H1 (cell line): ENCODE data around the gene PHF23. TPM values are rescaled to one million over a fixed set of nuclear protein-coding genes. Genes with fewer than 3 reads are reported as not detected.

Experiments used
- CTCF ChIA-PET: fragments of 300-600 bp; sonication (Branson Sonifier 250); formaldehyde crosslinking; loops from one replicate; lab custom pipeline; 2021; ENCODE audit not compliant: partially characterized antibody; lab: Charles Lee
- POLR2A ChIA-PET: fragments of 300-600 bp; sonication (Branson Sonifier 250); formaldehyde crosslinking; loops from one replicate; lab custom pipeline; 2021; ENCODE audit warnings: inconsistent platforms; ENCODE audit not compliant: partially characterized antibody; lab: Charles Lee
- DNase-seq, 2 experiments: peaks; one replicate each; pipeline versions ENCODE4 v3.0.0 to v3.0.0-alpha.2; 2010 to 2022; ENCODE audit warnings: low spot score in 2 of 2, low read depth in 1 of 2, mixed read lengths in 1 of 2
- FAIRE-seq: peaks from 2 replicates; lab custom pipeline; 2011; peaks lifted over from hg19 to GRCh38; lab: Jason Lieb, UNC
- H2AFZ ChIP-seq: 2 replicates; pipeline ENCODE4 v1.8.1; 2012; ENCODE audit warnings: low read length, inconsistent platforms
- H2AK5ac ChIP-seq: 2 replicates; pipeline ENCODE4 v1.6.1; 2013; ENCODE audit warnings: low read depth, low read length
- H2BK120ac ChIP-seq: replicated peaks from 2 replicates; pipeline ENCODE3; 2013; ENCODE audit warnings: low read depth, low read length, inconsistent platforms
- H2BK12ac ChIP-seq: 2 replicates; pipeline ENCODE4 v1.6.1; 2013; ENCODE audit warnings: low read depth, low read length
- H2BK15ac ChIP-seq: 2 replicates; pipeline ENCODE4 v1.6.1; 2013; ENCODE audit warnings: low read length
- H2BK20ac ChIP-seq: 2 replicates; pipeline ENCODE4 v1.6.1; 2013; ENCODE audit warnings: low read length
- H2BK5ac ChIP-seq: 2 replicates; pipeline ENCODE4 v1.6.1; 2013; ENCODE audit warnings: low read depth, low read length
- H3K14ac ChIP-seq: 2 replicates; pipeline ENCODE4 v1.6.1; 2013; ENCODE audit warnings: inconsistent platforms; ENCODE audit not compliant: insufficient read length
- H3K18ac ChIP-seq: 2 replicates; pipeline ENCODE4 v1.6.1; 2013; ENCODE audit warnings: low read length; ENCODE audit errors: extremely low read depth
- H3K23ac ChIP-seq: 2 replicates; pipeline ENCODE4 v1.6.1; 2013; ENCODE audit warnings: inconsistent platforms; ENCODE audit not compliant: insufficient read length
- H3K23me2 ChIP-seq: 2 replicates; pipeline ENCODE4 v1.6.1; 2013; ENCODE audit warnings: low read depth, low read length
- H3K27ac ChIP-seq: 2 replicates; pipeline ENCODE4 v1.6.1; 2011; ENCODE audit warnings: low read depth, low read length, inconsistent platforms
- H3K27me3 ChIP-seq, 4 experiments: replicated peaks in 1 of 4; 1 replicate in 1 of 4; 2 replicates in 3 of 4; pipeline versions ENCODE4 v1.6.1 to v1.8.1; 2011 to 2013; ENCODE audit warnings: low read length in 3 of 4, mild to moderate bottlenecking in 3 of 4, inconsistent platforms in 2 of 4, mixed read lengths in 2 of 4, moderate library complexity in 1 of 4; ENCODE audit not compliant: control insufficient read depth in 3 of 4, insufficient read depth in 3 of 4; ENCODE audit errors: extremely low read depth in 1 of 4
- H3K36me3 ChIP-seq, 4 experiments: 2 replicates each; pipeline versions ENCODE4 v1.6.1 to v1.8.1; 2011 to 2013; ENCODE audit warnings: mild to moderate bottlenecking in 4 of 4, low read length in 3 of 4, moderate library complexity in 2 of 4, control low read depth in 1 of 4, inconsistent platforms in 1 of 4; ENCODE audit not compliant: insufficient read depth in 4 of 4, control insufficient read depth in 2 of 4
- H3K4ac ChIP-seq: replicated peaks from 2 replicates; pipeline ENCODE3; 2013; ENCODE audit warnings: low read length, low read depth, mixed read lengths, inconsistent platforms; ENCODE audit not compliant: insufficient read length
- H3K4me1 ChIP-seq, 4 experiments: replicated peaks in 1 of 4; 1 replicate in 1 of 4; 2 replicates in 3 of 4; pipeline versions ENCODE4 v1.6.1 to v1.8.1; 2011 to 2013; ENCODE audit warnings: low read length in 3 of 4, inconsistent platforms in 2 of 4, mixed read lengths in 1 of 4; ENCODE audit not compliant: insufficient read depth in 4 of 4, control insufficient read depth in 3 of 4
- H3K4me2 ChIP-seq, 2 experiments: 2 replicates each; pipeline versions ENCODE4 v1.6.1 to v1.8.1; 2011 to 2013; ENCODE audit warnings: low read depth in 2 of 2, low read length in 2 of 2, control low read depth in 1 of 2, inconsistent platforms in 1 of 2, mild to moderate bottlenecking in 1 of 2; ENCODE audit not compliant: insufficient read depth in 1 of 2
- H3K4me3 ChIP-seq, 4 experiments: fragments of 200-600, 300-600 bp in 1 of 4; sonication (generic), shearing (Covaris generic), sonication (Bioruptor Twin) in 1 of 4; 2 replicates each; pipeline versions ENCODE4 v1.5.1 to v1.8.1; 2011 to 2016; ENCODE audit warnings: low read length in 4 of 4, low read depth in 3 of 4, control low read depth in 2 of 4, inconsistent platforms in 2 of 4, mild to moderate bottlenecking in 2 of 4, mixed read lengths in 1 of 4, moderate library complexity in 1 of 4; ENCODE audit not compliant: insufficient read depth in 2 of 4; ENCODE audit errors: extremely low read depth in 1 of 4
- H3K56ac ChIP-seq: replicated peaks from 2 replicates; pipeline ENCODE3; 2013; ENCODE audit warnings: low read depth, mild to moderate bottlenecking, mixed read lengths, low read length, inconsistent platforms; ENCODE audit not compliant: insufficient read length
- H3K79me1 ChIP-seq: 2 replicates; pipeline ENCODE4 v1.6.1; 2013; ENCODE audit warnings: low read depth, low read length, control low read depth
- H3K79me2 ChIP-seq, 2 experiments: 2 replicates each; pipeline versions ENCODE4 v1.6.1 to v1.8.1; 2012 to 2013; ENCODE audit warnings: low read length in 2 of 2, mild to moderate bottlenecking in 2 of 2, inconsistent platforms in 1 of 2; ENCODE audit not compliant: insufficient read depth in 2 of 2, control insufficient read depth in 1 of 2
- H3K9ac ChIP-seq, 4 experiments: replicated peaks in 1 of 4; 1 replicate in 1 of 4; 2 replicates in 3 of 4; pipeline versions ENCODE4 v1.6.1 to v1.8.1; 2011 to 2013; ENCODE audit warnings: low read depth in 3 of 4, low read length in 3 of 4, control low read depth in 2 of 4, mild to moderate bottlenecking in 2 of 4, moderate library complexity in 2 of 4, inconsistent platforms in 1 of 4; ENCODE audit errors: extremely low read depth in 1 of 4
- H3K9me3 ChIP-seq, 2 experiments: 2 replicates each; pipeline versions ENCODE4 v1.6.1 to v1.8.1; 2012 to 2013; ENCODE audit warnings: mild to moderate bottlenecking in 2 of 2, moderate library complexity in 2 of 2, control low read depth in 1 of 2, inconsistent platforms in 1 of 2, low read depth in 1 of 2, low read length in 1 of 2, mixed read lengths in 1 of 2; ENCODE audit not compliant: insufficient read depth in 2 of 2
- H4K20me1 ChIP-seq, 2 experiments: replicated peaks in 1 of 2; 2 replicates each; pipeline versions ENCODE3 to v1.8.1; 2011 to 2013; ENCODE audit warnings: inconsistent platforms in 2 of 2, low read length in 2 of 2, mild to moderate bottlenecking in 1 of 2; ENCODE audit not compliant: insufficient read depth in 2 of 2, control insufficient read depth in 1 of 2
- H4K5ac ChIP-seq: 2 replicates; pipeline ENCODE4 v1.6.1; 2013; ENCODE audit warnings: low read length, low read depth, mixed read lengths, inconsistent platforms; ENCODE audit not compliant: insufficient read length
- H4K8ac ChIP-seq: 2 replicates; pipeline ENCODE4 v1.8.0; 2013; ENCODE audit warnings: mild to moderate bottlenecking, moderate library complexity, low read length, inconsistent platforms; ENCODE audit not compliant: insufficient read depth; ENCODE audit errors: extremely low read depth
- H4K91ac ChIP-seq: replicated peaks from 2 replicates; pipeline ENCODE3; 2013; ENCODE audit warnings: low read length, mixed read lengths, inconsistent platforms; ENCODE audit not compliant: insufficient read length
- CBX5 ChIP-seq: fragments of 300-800, 300-1000 bp; sonication (generic); IDR thresholded peaks from 2 replicates; pipeline ENCODE4 v1.7.1; 2016; ENCODE audit warnings: antibody characterized with exemption, low read length, low read depth
- CHD2 ChIP-seq: IDR thresholded peaks from 2 replicates; pipeline ENCODE4 v1.6.1; 2012; ENCODE audit warnings: low read length, improper control_type of control experiment
- HDAC2 ChIP-seq, 2 experiments: fragments of 300-600 bp in 1 of 2; sonication (generic) in 1 of 2; IDR thresholded peaks; 2 replicates each; pipeline ENCODE4 v1.6.1; 2011 to 2012; ENCODE audit warnings: low read depth in 2 of 2, low read length in 2 of 2, mild to moderate bottlenecking in 2 of 2, moderate library complexity in 2 of 2, borderline replicate concordance in 1 of 2, inconsistent platforms in 1 of 2
- KDM4A ChIP-seq: IDR thresholded peaks from one replicate; pipeline ENCODE4 v1.7.1; 2012; ENCODE audit warnings: low read depth, mild to moderate bottlenecking, moderate library complexity, low read length, inconsistent platforms; ENCODE audit not compliant: severe bottlenecking
- POLR2A ChIP-seq, 2 experiments: IDR thresholded peaks; 1 replicate in 1 of 2; 2 replicates in 1 of 2; pipeline ENCODE4 v1.6.1; 2011; ENCODE audit warnings: low read depth in 2 of 2, low read length in 2 of 2, mild to moderate bottlenecking in 2 of 2; ENCODE audit errors: control extremely low read depth in 1 of 2
- RBBP5 ChIP-seq: IDR thresholded peaks from 2 replicates; pipeline ENCODE4 v1.7.1; 2012; ENCODE audit warnings: low read depth, mild to moderate bottlenecking, inconsistent platforms, low read length, moderate library complexity, borderline replicate concordance
- RNF2 ChIP-seq: fragments of 200-900, 300-1000 bp; sonication (generic); IDR thresholded peaks from 2 replicates; pipeline ENCODE4 v1.7.1; 2016; ENCODE audit warnings: borderline replicate concordance, low read depth, mild to moderate bottlenecking, antibody characterized with exemption, low read length; ENCODE audit not compliant: poor library complexity, severe bottlenecking; ENCODE audit errors: missing control alignments
- TEAD4 ChIP-seq: IDR thresholded peaks from 2 replicates; pipeline ENCODE4 v1.6.1; 2012; ENCODE audit warnings: low read depth, low read length, inconsistent platforms, mixed read lengths
- WGBS, 2 experiments: shearing (Covaris generic) in 1 of 2; methylation state at CpG; one replicate each; pipeline versions ENCODE4 v1.1.6 to v1.1.7; 2013 to 2015; ENCODE audit warnings: low lambda C conversion rate in 2 of 2, mixed read lengths in 2 of 2, inconsistent platforms in 1 of 2, low coverage in 1 of 2, missing lambda C conversion rate in 1 of 2; ENCODE audit not compliant: insufficient replicate concordance in 2 of 2, insufficient coverage in 1 of 2, insufficient read length in 1 of 2; ENCODE audit errors: extremely low coverage in 1 of 2, missing lambda C conversion rate in 1 of 2; 5-methylcytosine and 5-hydroxymethylcytosine counted together
- polyA plus RNA-seq, 7 experiments: library from polyadenylated mRNA; depleted of rRNA in 3 of 7; stranded (reverse) in 5 of 7; unstranded in 2 of 7; fragments of >200 nt in 5 of 7; fragments of 200-250 nt in 2 of 7; gene quantifications; 1 replicate in 5 of 7; 2 replicates in 1 of 7; 4 replicates in 1 of 7; pipeline versions ENCODE4 v1.2.1 to v1.2.3, GENCODE V29; 2011 to 2013; ENCODE audit warnings: missing spikeins in 2 of 7, mixed read lengths in 2 of 7
- total RNA-seq: library from RNA; stranded (reverse); fragmentation: NEBNext Ultra II Directional; extraction: Animal tissue kit (Norgen Biotek cat#: 25700); gene quantifications from 2 replicates; pipeline ENCODE4 v1.2.1, GENCODE V29; 2021
- TF ChIP-seq, protein P1 (sequence below): IDR thresholded peaks from 2 replicates; pipeline ENCODE4 v1.6.1; 2011; ENCODE audit warnings: low read depth, mild to moderate bottlenecking, low read length; ENCODE audit not compliant: insufficient read depth

PHF23 gene
- total and polyA plus RNA-seq, 2 of the 8 experiments (the other 6 are each of a cell fraction or from before 2014, with no cell fraction given): 47.5 to 62.8 TPM

DNA sequence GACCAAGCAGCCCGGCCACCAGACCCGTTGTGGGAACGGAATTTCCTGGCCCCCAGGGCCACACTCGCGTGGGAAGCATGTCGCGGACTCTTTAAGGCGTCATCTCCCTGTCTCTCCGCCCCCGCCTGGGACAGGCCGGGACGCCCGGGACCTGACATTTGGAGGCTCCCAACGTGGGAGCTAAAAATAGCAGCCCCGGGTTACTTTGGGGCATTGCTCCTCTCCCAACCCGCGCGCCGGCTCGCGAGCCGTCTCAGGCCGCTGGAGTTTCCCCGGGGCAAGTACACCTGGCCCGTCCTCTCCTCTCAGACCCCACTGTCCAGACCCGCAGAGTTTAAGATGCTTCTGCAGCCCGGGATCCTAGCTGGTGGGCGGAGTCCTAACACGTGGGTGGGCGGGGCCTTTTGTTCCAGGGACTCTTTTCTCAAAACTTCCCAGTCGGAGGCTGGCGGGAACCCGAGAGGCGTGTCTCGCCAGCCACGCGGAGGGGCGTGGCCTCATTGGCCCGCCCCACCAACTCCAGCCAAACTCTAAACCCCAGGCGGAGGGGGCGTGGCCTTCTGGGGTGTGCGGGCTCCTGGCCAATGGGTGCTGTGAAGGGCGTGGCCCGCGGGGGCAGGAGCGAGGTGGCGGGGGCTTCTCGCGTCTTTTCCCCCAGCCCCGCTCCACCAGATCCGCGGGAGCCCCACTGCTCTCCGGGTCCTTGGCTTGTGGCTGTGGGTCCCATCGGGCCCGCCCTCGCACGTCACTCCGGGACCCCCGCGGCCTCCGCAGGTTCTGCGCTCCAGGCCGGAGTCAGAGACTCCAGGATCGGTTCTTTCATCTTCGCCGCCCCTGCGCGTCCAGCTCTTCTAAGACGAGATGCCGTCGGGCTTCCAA, 42.1 kb upstream of the PHF23 start, which contains the start of gene SLC2A4:
Gene SLC2A4 (plus strand): TSS at position 645 of the 879 bp plus-strand sequence. CDS start 217 bp downstream, at position 862.
- no peak within 1 kb of the TSS for H3K4ac ChIP-seq
- DNase-seq (peak; percentile 96 to 98), FAIRE-seq (peak; percentile 66)
- peaks cover 0 to 6% (median 2%) of the 10 kb centered on the region in 4 experiments; a peak in 3 of 8 replicates for H3K36me3 ChIP-seq
- peak within 1 kb of the TSS; percentile 18; the same call in 1 of the 2 replicates for H2BK5ac ChIP-seq
- no peak within 1 kb of the TSS for H2AK5ac ChIP-seq
- H3K79me2 ChIP-seq: no peaks in the 10 kb centered on the region
- no peak within 1 kb of the TSS for H4K5ac ChIP-seq
- peak within 1 kb of the TSS; percentile 42; the same call in 1 of the 2 replicates for H3K18ac ChIP-seq
- H3K79me1 ChIP-seq: no peaks in the 10 kb centered on the region
- H3K27me3 ChIP-seq: peaks cover 0 to 13% (median 7%) of the 10 kb centered on the region in 4 experiments; a peak in 6 of 7 replicates
- peaks cover 11% of the 10 kb centered on the region for H3K23me2 ChIP-seq
- no peak within 1 kb of the TSS for H2BK20ac ChIP-seq
- 3% methylated on average over 58 of the region's 71 CpGs; no CpG with 5 or more reads in 1 of the 2 experiments for WGBS, 2 experiments
- no peak within 1 kb of the TSS for H3K56ac ChIP-seq
- peak within 1 kb of the TSS; percentile 72; the same call in 1 of the 2 replicates for H2BK15ac ChIP-seq
- H2AFZ ChIP-seq: peak within 1 kb of the TSS; percentile 54; the same call in 1 of the 2 replicates
- peak within 1 kb of the TSS; percentile 76 to 83 (median 78) for H3K4me3 ChIP-seq
- H3K4me2 ChIP-seq: peak within 1 kb of the TSS; percentile 45 to 100
- no peak within 1 kb of the TSS for H2BK120ac ChIP-seq
- no peak within 1 kb of the TSS for H3K27ac ChIP-seq
- ChIA-PET POLR2A (interaction anchor here (0.8 to 7.7 kb wide), 23 partner anchors 10 to 303 kb away, joined by 3 to 94 read pairs (median 5); partner anchors contain the start of genes ACADVL, CLDN7, CTDNEP1 and DLG4), CTCF (interaction anchor here (0.6 to 4.8 kb wide), 26 partner anchors 10 to 304 kb away, joined by 3 to 46 read pairs (median 4); partner anchors contain the start of genes ACAP1, CLDN7, GABARAP and GPS2)
- H4K8ac ChIP-seq: peak within 1 kb of the TSS; percentile 82; the same call in 1 of the 2 replicates
- H4K20me1 ChIP-seq: peaks cover 0 to 7% of the 10 kb centered on the region in 2 experiments
- peak within 1 kb of the TSS; percentile 27; the same call in 1 of the 2 replicates for H2BK12ac ChIP-seq
- no peak within 1 kb of the TSS for H4K91ac ChIP-seq
- peaks cover 0 to 20% (median 8%) of the 10 kb centered on the region in 4 experiments; a peak in 5 of 7 replicates for H3K4me1 ChIP-seq
- no peaks in the 10 kb centered on the region for H3K9me3 ChIP-seq
- no peak within 1 kb of the TSS for H3K14ac ChIP-seq
- no peak within 1 kb of the TSS for H3K23ac ChIP-seq
- peak within 1 kb of the TSS; percentile 49 to 75 (median 66) for H3K9ac ChIP-seq
- TF ChIP-seq KDM4A (peak; percentile 77), TEAD4 (no peak), RBBP5 (no peak), HDAC2 (IDR thresholded peaks at IDR 0.05; ENCODE audit: borderline replicate concordance in 1 of 2, low read depth in 2 of 2, low read length in 2 of 2) (peak in 1 of 2 experiments; percentile 38; a peak in 1 of 4 replicates), RNF2 (no peak), CBX5 (no peak), POLR2A (IDR thresholded peaks at IDR 0.05; ENCODE audit: control extremely low read depth in 1 of 2, low read depth in 2 of 2, low read length in 2 of 2) (no peak), CHD2 (peak; percentile 68)
- TF ChIP-seq, protein P1, sequence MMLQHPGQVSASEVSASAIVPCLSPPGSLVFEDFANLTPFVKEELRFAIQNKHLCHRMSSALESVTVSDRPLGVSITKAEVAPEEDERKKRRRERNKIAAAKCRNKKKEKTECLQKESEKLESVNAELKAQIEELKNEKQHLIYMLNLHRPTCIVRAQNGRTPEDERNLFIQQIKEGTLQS: no peak
